K562 (cell line): ENCODE data around the gene SIRPB2. TPM values are rescaled to one million over a fixed set of nuclear protein-coding genes. Genes with fewer than 3 reads are reported as not detected.

Experiments used
- CREM ChIP-seq: IDR thresholded peaks from 2 replicates; pipeline ENCODE4 v1.6.1; 2014; ENCODE audit warnings: antibody characterized with exemption, low read depth
- L3MBTL2 ChIP-seq: fragments of 450-650 bp; IDR thresholded peaks from 2 replicates; pipeline ENCODE4 v1.6.1; 2016; ENCODE audit warnings: mild to moderate bottlenecking, moderate library complexity
- NFIC ChIP-seq: fragments of 450-650 bp; IDR thresholded peaks from 2 replicates; pipeline ENCODE4 v1.6.1; 2017; ENCODE audit warnings: mild to moderate bottlenecking, inconsistent platforms
- RAD21 ChIP-seq, 2 experiments: fragments of 250-450 bp in 1 of 2; fragments of 450-650 bp in 1 of 2; sonication (Bioruptor Pico) in 1 of 2; formaldehyde crosslinking in 1 of 2; IDR thresholded peaks in 1 of 2; conservative IDR thresholded peaks in 1 of 2; 2 replicates each; pipeline versions ENCODE4 v1.4.0 to v1.8.0; 2020 to 2022; ENCODE audit warnings: mild to moderate bottlenecking in 2 of 2, moderate library complexity in 1 of 2
- SMARCA4 ChIP-seq: fragments of 450-650 bp; IDR thresholded peaks from 2 replicates; pipeline ENCODE4 v1.6.1; 2016
- SMC3 ChIP-seq: conservative IDR thresholded peaks from 2 replicates; pipeline ENCODE4 v1.6.1; 2011; ENCODE audit warnings: low read depth, low read length, improper control_type of control experiment; ENCODE audit not compliant: insufficient read depth
- ZNF644 ChIP-seq: fragments of 200-800 bp; sonication (Bioruptor generic); IDR thresholded peaks from 2 replicates; pipeline ENCODE4 v1.6.1; 2016; ENCODE audit warnings: low read depth, missing genetic modification characterization, missing compliant biosample characterization
- polyA plus RNA-seq, 8 experiments: library from polyadenylated mRNA; depleted of rRNA in 4 of 8; stranded (reverse) in 5 of 8; unstranded in 3 of 8; fragments of >200 nt; fragmentation: Nextera tagmentation in 2 of 8; fragmentation: Illumina TruSeq in 1 of 8; extraction: Ambion mirVana in 2 of 8; extraction: Trizol in 1 of 8; gene quantifications; 2 replicates each; pipeline versions ENCODE4 v1.2.1 to v1.2.3, GENCODE V29; 2011 to 2014; ENCODE audit warnings: inconsistent platforms in 1 of 8, missing spikeins in 1 of 8
- total RNA-seq, 7 experiments: library from RNA; depleted of rRNA in 6 of 7; stranded (reverse); fragments of >200 nt in 6 of 7; fragmentation: Illumina TruSeq in 2 of 7; extraction: Trizol in 2 of 7; gene quantifications; 2 replicates each; pipeline versions ENCODE4 v1.2.1 to v1.2.3, GENCODE V29; 2011 to 2021; ENCODE audit warnings: low replicate concordance in 1 of 7
- TF ChIP-seq, protein P1 (sequence below): fragments of 450-650 bp; IDR thresholded peaks from 2 replicates; pipeline ENCODE4 v1.6.1; 2016; ENCODE audit warnings: mild to moderate bottlenecking, moderate library complexity
- TF ChIP-seq, protein P2 (sequence below), 2 experiments: fragments of 450-650 bp in 1 of 2; sonication (generic) in 1 of 2; formaldehyde crosslinking in 1 of 2; IDR thresholded peaks in 1 of 2; conservative IDR thresholded peaks in 1 of 2; 2 replicates each; pipeline versions ENCODE4 v1.6.1 to v1.8.1; 2016 to 2023; ENCODE audit warnings: mild to moderate bottlenecking in 2 of 2, moderate library complexity in 2 of 2, inconsistent platforms in 1 of 2, missing genetic modification reagents in 1 of 2
- TF ChIP-seq, protein P3 (sequence below): sonication (generic); formaldehyde crosslinking; IDR thresholded peaks from 2 replicates; pipeline ENCODE4 v1.8.0; 2022; ENCODE audit warnings: missing genetic modification reagents, mild to moderate bottlenecking, moderate library complexity, borderline replicate concordance
- TF ChIP-seq, protein P4 (sequence below): fragments of 450-650 bp; formaldehyde crosslinking; IDR thresholded peaks from 2 replicates; pipeline ENCODE4 v1.4.0; 2020; ENCODE audit warnings: mild to moderate bottlenecking, mixed read lengths

Gene SIRPB2
- total and polyA plus RNA-seq, 9 of the 15 experiments (the other 6 are each of a cell fraction or from before 2014, with no cell fraction given): 0.07 TPM; not detected in 7

DNA sequence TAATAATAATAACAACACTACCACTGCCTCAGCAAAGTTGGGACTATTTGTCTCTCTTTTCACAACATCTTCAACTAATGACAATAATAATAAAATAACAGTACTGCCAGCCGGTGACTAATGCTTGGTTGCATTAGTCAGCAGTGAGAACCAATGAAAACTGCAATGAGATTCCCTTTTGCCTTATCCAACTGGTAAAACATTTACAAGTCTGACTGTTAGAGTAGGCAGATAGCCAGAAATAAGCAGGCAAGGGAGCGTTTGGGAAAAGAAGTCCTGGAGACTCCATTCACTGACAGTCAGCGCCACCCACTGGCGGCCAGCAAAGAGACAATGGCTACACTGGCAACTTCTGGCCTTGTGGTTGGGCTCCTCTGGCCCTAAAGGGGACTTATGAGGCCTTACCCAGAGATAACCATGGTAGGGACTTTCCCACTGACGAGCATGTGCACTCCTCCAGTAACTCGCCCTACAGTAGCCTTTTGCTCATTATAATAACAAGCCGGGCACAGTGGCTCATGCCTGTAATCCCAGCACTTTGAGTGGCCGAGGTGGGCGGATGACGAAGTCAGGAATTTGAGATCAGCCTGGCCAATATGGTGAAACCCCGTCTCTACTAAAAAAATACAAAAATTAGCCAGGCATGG, 21.2 kb downstream of the SIRPB2 start (continued):
- TF ChIP-seq, protein P1, sequence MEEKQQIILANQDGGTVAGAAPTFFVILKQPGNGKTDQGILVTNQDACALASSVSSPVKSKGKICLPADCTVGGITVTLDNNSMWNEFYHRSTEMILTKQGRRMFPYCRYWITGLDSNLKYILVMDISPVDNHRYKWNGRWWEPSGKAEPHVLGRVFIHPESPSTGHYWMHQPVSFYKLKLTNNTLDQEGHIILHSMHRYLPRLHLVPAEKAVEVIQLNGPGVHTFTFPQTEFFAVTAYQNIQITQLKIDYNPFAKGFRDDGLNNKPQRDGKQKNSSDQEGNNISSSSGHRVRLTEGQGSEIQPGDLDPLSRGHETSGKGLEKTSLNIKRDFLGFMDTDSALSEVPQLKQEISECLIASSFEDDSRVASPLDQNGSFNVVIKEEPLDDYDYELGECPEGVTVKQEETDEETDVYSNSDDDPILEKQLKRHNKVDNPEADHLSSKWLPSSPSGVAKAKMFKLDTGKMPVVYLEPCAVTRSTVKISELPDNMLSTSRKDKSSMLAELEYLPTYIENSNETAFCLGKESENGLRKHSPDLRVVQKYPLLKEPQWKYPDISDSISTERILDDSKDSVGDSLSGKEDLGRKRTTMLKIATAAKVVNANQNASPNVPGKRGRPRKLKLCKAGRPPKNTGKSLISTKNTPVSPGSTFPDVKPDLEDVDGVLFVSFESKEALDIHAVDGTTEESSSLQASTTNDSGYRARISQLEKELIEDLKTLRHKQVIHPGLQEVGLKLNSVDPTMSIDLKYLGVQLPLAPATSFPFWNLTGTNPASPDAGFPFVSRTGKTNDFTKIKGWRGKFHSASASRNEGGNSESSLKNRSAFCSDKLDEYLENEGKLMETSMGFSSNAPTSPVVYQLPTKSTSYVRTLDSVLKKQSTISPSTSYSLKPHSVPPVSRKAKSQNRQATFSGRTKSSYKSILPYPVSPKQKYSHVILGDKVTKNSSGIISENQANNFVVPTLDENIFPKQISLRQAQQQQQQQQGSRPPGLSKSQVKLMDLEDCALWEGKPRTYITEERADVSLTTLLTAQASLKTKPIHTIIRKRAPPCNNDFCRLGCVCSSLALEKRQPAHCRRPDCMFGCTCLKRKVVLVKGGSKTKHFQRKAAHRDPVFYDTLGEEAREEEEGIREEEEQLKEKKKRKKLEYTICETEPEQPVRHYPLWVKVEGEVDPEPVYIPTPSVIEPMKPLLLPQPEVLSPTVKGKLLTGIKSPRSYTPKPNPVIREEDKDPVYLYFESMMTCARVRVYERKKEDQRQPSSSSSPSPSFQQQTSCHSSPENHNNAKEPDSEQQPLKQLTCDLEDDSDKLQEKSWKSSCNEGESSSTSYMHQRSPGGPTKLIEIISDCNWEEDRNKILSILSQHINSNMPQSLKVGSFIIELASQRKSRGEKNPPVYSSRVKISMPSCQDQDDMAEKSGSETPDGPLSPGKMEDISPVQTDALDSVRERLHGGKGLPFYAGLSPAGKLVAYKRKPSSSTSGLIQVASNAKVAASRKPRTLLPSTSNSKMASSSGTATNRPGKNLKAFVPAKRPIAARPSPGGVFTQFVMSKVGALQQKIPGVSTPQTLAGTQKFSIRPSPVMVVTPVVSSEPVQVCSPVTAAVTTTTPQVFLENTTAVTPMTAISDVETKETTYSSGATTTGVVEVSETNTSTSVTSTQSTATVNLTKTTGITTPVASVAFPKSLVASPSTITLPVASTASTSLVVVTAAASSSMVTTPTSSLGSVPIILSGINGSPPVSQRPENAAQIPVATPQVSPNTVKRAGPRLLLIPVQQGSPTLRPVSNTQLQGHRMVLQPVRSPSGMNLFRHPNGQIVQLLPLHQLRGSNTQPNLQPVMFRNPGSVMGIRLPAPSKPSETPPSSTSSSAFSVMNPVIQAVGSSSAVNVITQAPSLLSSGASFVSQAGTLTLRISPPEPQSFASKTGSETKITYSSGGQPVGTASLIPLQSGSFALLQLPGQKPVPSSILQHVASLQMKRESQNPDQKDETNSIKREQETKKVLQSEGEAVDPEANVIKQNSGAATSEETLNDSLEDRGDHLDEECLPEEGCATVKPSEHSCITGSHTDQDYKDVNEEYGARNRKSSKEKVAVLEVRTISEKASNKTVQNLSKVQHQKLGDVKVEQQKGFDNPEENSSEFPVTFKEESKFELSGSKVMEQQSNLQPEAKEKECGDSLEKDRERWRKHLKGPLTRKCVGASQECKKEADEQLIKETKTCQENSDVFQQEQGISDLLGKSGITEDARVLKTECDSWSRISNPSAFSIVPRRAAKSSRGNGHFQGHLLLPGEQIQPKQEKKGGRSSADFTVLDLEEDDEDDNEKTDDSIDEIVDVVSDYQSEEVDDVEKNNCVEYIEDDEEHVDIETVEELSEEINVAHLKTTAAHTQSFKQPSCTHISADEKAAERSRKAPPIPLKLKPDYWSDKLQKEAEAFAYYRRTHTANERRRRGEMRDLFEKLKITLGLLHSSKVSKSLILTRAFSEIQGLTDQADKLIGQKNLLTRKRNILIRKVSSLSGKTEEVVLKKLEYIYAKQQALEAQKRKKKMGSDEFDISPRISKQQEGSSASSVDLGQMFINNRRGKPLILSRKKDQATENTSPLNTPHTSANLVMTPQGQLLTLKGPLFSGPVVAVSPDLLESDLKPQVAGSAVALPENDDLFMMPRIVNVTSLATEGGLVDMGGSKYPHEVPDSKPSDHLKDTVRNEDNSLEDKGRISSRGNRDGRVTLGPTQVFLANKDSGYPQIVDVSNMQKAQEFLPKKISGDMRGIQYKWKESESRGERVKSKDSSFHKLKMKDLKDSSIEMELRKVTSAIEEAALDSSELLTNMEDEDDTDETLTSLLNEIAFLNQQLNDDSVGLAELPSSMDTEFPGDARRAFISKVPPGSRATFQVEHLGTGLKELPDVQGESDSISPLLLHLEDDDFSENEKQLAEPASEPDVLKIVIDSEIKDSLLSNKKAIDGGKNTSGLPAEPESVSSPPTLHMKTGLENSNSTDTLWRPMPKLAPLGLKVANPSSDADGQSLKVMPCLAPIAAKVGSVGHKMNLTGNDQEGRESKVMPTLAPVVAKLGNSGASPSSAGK: peak; percentile 21; the same call in 1 of the 2 replicates
- TF ChIP-seq, protein P2, sequence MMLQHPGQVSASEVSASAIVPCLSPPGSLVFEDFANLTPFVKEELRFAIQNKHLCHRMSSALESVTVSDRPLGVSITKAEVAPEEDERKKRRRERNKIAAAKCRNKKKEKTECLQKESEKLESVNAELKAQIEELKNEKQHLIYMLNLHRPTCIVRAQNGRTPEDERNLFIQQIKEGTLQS (IDR thresholded peaks at IDR 0.05): peak; percentile 47; the same call in 1 of the 2 replicates
- TF ChIP-seq, protein P2 (CRISPR knock-in tag; conservative IDR thresholded peaks at IDR 0.05): no peak
- TF ChIP-seq RAD21 (CRISPR knock-in tag; conservative IDR thresholded peaks at IDR 0.05 in 1 of 2, IDR thresholded peaks at IDR 0.05 in 1 of 2) (peak; percentile 76 to 82), NFIC (peak; percentile 70), SMC3 (peak; percentile 38; the same call in 1 of the 2 replicates), SMARCA4 (peak; percentile 39; the same call in 1 of the 2 replicates), CREM (0 out of 2 replicates have a peak, but pooled peaks have one; percentile 5), L3MBTL2 (peak; percentile 37; the same call in 1 of the 2 replicates), ZNF644 (tag) (no peak)
- TF ChIP-seq, protein P3, sequence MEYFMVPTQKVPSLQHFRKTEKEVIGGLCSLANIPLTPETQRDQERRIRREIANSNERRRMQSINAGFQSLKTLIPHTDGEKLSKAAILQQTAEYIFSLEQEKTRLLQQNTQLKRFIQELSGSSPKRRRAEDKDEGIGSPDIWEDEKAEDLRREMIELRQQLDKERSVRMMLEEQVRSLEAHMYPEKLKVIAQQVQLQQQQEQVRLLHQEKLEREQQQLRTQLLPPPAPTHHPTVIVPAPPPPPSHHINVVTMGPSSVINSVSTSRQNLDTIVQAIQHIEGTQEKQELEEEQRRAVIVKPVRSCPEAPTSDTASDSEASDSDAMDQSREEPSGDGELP (CRISPR knock-in tag): peak; percentile 38; the same call in 1 of the 2 replicates
- TF ChIP-seq, protein P4, sequence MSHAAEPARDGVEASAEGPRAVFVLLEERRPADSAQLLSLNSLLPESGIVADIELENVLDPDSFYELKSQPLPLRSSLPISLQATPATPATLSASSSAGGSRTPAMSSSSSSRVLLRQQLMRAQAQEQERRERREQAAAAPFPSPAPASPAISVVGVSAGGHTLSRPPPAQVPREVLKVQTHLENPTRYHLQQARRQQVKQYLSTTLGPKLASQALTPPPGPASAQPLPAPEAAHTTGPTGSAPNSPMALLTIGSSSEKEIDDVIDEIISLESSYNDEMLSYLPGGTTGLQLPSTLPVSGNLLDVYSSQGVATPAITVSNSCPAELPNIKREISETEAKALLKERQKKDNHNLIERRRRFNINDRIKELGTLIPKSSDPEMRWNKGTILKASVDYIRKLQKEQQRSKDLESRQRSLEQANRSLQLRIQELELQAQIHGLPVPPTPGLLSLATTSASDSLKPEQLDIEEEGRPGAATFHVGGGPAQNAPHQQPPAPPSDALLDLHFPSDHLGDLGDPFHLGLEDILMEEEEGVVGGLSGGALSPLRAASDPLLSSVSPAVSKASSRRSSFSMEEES (CRISPR knock-in tag): no peak
